Neural progenitor cell (in vitro differentiated cells): ENCODE measurements around the gene PROM2.

Experiments
- EZH2 ChIP-seq: fragments of 200-600 bp; sonication (generic); IDR thresholded peaks from 2 replicates; pipeline ENCODE4 v1.6.1; 2017; ENCODE audit warnings: antibody characterized with exemption, mild to moderate bottlenecking, moderate library complexity
- EZH2phosphoT487 ChIP-seq: fragments of 200-600 bp; sonication (generic); IDR thresholded peaks from 2 replicates; pipeline ENCODE4 v1.6.1; 2017; ENCODE audit warnings: antibody characterized with exemption
- TF ChIP-seq, protein P1 (sequence below): fragments of 200-600 bp; sonication (generic); IDR thresholded peaks from 2 replicates; pipeline ENCODE4 v1.5.1; 2017; ENCODE audit warnings: antibody characterized with exemption, mild to moderate bottlenecking

DNA sequence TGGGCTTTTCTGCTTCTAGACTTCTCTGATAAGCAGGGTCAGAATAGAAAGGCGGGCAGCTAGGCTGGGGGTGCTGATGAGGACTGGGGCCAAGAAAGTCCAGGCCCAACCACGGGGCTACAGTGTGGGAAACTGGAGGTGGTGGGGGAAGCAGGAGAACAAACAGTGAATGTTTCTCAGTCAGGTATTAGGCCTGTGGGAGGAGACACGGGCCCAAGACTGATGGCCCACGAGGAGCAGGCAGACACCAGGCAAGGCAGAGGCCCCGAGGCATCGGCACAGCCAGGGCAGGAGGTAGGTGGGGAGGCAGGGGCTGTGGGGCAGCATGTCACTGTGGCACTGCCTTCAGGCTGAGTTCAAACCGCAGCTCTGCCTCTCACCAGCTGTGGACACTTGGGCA lies 63.6 kb downstream of the PROM2 start:
- TF ChIP-seq, protein P1, sequence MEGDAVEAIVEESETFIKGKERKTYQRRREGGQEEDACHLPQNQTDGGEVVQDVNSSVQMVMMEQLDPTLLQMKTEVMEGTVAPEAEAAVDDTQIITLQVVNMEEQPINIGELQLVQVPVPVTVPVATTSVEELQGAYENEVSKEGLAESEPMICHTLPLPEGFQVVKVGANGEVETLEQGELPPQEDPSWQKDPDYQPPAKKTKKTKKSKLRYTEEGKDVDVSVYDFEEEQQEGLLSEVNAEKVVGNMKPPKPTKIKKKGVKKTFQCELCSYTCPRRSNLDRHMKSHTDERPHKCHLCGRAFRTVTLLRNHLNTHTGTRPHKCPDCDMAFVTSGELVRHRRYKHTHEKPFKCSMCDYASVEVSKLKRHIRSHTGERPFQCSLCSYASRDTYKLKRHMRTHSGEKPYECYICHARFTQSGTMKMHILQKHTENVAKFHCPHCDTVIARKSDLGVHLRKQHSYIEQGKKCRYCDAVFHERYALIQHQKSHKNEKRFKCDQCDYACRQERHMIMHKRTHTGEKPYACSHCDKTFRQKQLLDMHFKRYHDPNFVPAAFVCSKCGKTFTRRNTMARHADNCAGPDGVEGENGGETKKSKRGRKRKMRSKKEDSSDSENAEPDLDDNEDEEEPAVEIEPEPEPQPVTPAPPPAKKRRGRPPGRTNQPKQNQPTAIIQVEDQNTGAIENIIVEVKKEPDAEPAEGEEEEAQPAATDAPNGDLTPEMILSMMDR = no peak
- TF ChIP-seq EZH2 (no peak), EZH2phosphoT487 (no peak)
